Tibial artery (tissue), 4 donors: ENCODE measurements around the gene CPA3.

ENCODE experiments used
- DNase-seq, 2 donors: peaks; one replicate each; pipeline ENCODE4 v3.0.0-alpha.2; 2019
- H3K27ac ChIP-seq, 2 donors: fragments of 200-600 bp; sonication (generic) in 1 of 2; 1 replicate in 1 of 2; 2 replicates in 1 of 2; pipeline ENCODE4 v1.5.1; 2018 to 2019; ENCODE audit warnings: mild to moderate bottlenecking in 1 of 2
- H3K27me3 ChIP-seq, 2 donors: fragments of 200-600 bp; sonication (generic) in 1 of 2; one replicate each; pipeline versions ENCODE4 v1.5.1 to v1.6.0; 2016 to 2019
- H3K36me3 ChIP-seq, 3 donors: fragments of 200-600 bp; sonication (generic) in 2 of 3; one replicate each; pipeline ENCODE4 v1.5.1; 2016 to 2019; ENCODE audit warnings: mild to moderate bottlenecking in 2 of 3
- H3K4me1 ChIP-seq, 4 donors: fragments of 200-600 bp; sonication (generic) in 2 of 4; 1 replicate in 3 of 4; 2 replicates in 1 of 4; pipeline ENCODE4 v1.5.1; 2016 to 2019
- H3K4me3 ChIP-seq, 2 donors: fragments of 200-600 bp; sonication (generic) in 1 of 2; 1 replicate in 1 of 2; 2 replicates in 1 of 2; pipeline ENCODE4 v1.5.1; 2018 to 2019; ENCODE audit warnings: mild to moderate bottlenecking in 2 of 2
- H3K9me3 ChIP-seq, 3 donors: fragments of 200-600 bp; sonication (generic) in 1 of 3; one replicate each; pipeline ENCODE4 v1.5.1; 2016 to 2019
- CTCF ChIP-seq, 2 experiments: fragments of 200-600 bp in 1 of 2; fragments of 450-650 bp in 1 of 2; IDR thresholded peaks; one replicate each; pipeline ENCODE4 v1.5.1; 2017 to 2019; ENCODE audit warnings: antibody characterized with exemption in 2 of 2, mild to moderate bottlenecking in 1 of 2, moderate library complexity in 1 of 2
- intact Hi-C: fragments of 100-400 bp; cut with DNase I; formaldehyde crosslinking; loops from one replicate; pipeline ENCODE4 v1.15.0; 2023; ENCODE audit warnings: low total_unique reads

CPA3 gene

GRCh38 chr3:148861277-148861869 lies 3.7 kb upstream of the CPA3 start:
- DNase-seq: no peak
- Histone ChIP-seq H3K27ac (no peak overlapping the region), H3K4me1 (no peaks in the 10 kb centered on the region), H3K27me3 (no peaks in the 10 kb centered on the region), H3K4me3 (no peak overlapping the region), H3K9me3 (no peaks in the 10 kb centered on the region), H3K36me3 (no peaks in the 10 kb centered on the region)
- intact Hi-C loops: loop anchor here (5.0 kb wide), 1 partner anchor 86 kb away; no protein-coding TSS in a partner anchor
- TF ChIP-seq CTCF (IDR thresholded peaks at IDR 0.05): peak; percentile 72 to 81

- H3K4me1 ChIP-seq: no peaks in the 10 kb centered on the region
- no peaks in the 10 kb centered on the region for H3K36me3 ChIP-seq
- H3K27me3 ChIP-seq: no peaks in the 10 kb centered on the region
- intact Hi-C loops: loop anchor here (5.0 kb wide), 1 partner anchor 84 kb away; no protein-coding TSS in a partner anchor
- no peak for TF ChIP-seq CTCF (IDR thresholded peaks at IDR 0.05)
- no peak for DNase-seq
- no peak overlapping the region for H3K4me3 ChIP-seq
- no peaks in the 10 kb centered on the region for H3K9me3 ChIP-seq
- H3K27ac ChIP-seq: no peak overlapping the region
Observed at GRCh38 chr3:148863297-148863696, 1.8 kb upstream of the CPA3 start.

DNA sequence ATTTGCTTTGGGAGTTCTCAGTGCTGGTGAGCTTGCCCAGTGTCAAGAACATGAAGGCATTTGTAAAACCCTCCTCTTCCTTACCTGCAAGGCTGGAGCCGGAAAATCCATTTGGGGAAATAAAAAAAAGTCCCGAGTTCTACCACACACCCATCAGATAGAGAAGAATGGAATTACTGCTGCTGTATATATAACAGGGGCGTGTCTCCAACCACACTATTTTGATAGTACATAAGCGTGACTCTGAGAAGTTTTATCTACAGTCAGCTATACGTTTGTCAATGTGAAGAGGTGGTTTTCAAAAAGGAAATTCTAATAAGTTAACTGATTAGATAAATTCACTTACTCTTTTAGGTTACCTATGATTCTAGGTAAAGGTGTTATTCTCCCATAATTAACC lies 1.3 kb upstream of the CPA3 start:
- Histone ChIP-seq H3K27ac (no peak overlapping the region), H3K4me1 (no peaks in the 10 kb centered on the region), H3K36me3 (no peaks in the 10 kb centered on the region), H3K27me3 (no peaks in the 10 kb centered on the region), H3K4me3 (no peak overlapping the region), H3K9me3 (no peaks in the 10 kb centered on the region)
- intact Hi-C loops: loop anchor here (5.0 kb wide), 1 partner anchor 83 kb away; no protein-coding TSS in a partner anchor
- no peak for TF ChIP-seq CTCF (IDR thresholded peaks at IDR 0.05)
- DNase-seq: no peak

GRCh38 chr3:148866261-148866660 lies 1.2 kb downstream of the CPA3 start:
- Histone ChIP-seq H3K27me3 (no peaks in the 10 kb centered on the region), H3K9me3 (no peaks in the 10 kb centered on the region), H3K4me1 (no peaks in the 10 kb centered on the region), H3K27ac (no peak overlapping the region), H3K4me3 (no peak overlapping the region), H3K36me3 (no peaks in the 10 kb centered on the region)
- no peak for DNase-seq
- intact Hi-C loops: no loop called here
- no peak for TF ChIP-seq CTCF (IDR thresholded peaks at IDR 0.05)

DNA sequence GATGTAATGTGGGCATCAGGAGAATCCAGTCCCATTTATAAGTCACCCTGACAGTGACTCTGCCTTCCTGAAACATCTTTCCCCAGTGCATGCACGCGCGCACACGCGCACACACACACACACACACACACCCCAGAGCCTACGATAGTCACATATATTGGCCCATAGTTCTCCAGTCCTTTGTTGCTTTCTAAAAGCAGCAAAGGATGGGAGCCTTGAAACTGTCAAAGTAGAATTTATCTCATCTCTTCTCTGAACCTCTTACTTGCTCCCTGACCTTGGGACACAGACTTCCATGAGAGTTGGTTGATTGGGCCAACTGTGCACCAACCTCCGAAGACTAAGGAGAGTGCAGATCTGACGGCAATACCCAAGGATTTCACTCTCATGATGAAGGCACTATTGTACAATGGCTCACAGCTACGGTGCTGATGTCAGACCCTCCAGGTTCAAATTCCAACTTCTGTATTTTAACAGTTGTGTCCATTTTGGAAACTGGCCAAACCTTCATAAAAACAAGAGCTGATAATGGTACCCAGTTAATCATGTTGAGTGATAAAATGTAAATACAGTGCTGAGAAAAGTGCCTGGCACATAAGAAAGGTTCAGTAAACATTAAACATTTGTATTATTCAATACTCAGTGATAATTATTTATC lies 8.3 kb downstream of the CPA3 start:
- no peak for DNase-seq
- Histone ChIP-seq H3K27ac (no peak overlapping the region), H3K27me3 (no peaks in the 10 kb centered on the region), H3K36me3 (no peaks in the 10 kb centered on the region), H3K4me1 (no peaks in the 10 kb centered on the region), H3K4me3 (no peak overlapping the region), H3K9me3 (no peaks in the 10 kb centered on the region)
- intact Hi-C loops: no loop called here
- TF ChIP-seq CTCF (IDR thresholded peaks at IDR 0.05): no peak
